HepG2 (cell line): ENCODE measurements around the gene LIN28B. TPM values are rescaled to one million over a fixed set of nuclear protein-coding genes. Genes with fewer than 3 reads are reported as not detected.

Source experiments
- ATAC-seq: fragments of 200-7000 bp; cut with Tn5 transposase; 3 replicates; pipeline ENCODE4 v1.9.1; 2020; ENCODE audit warnings: mild to moderate bottlenecking, moderate library complexity
- BruUV-seq: library from RNA; stranded (reverse); fragments of 400-500 nt; replicated peaks from 2 replicates; lab custom pipeline; 2021; lab: Mats Ljungman, UMichigan
- CTCF ChIA-PET: fragments of 300-600 bp; formaldehyde crosslinking; extraction: SDS; loops from one replicate; lab custom pipeline; 2021; ENCODE audit warnings: low total read pairs, inconsistent platforms, low intra/inter-chr PET ratio; lab: Yijun Ruan, JAX
- POLR2A ChIA-PET: fragments of 350-600 bp; sonication (Branson Sonifier 250); formaldehyde crosslinking; loops from one replicate; lab custom pipeline; 2020; ENCODE audit warnings: antibody characterized with exemption, inconsistent platforms; lab: Yijun Ruan, JAX
- DNase-seq: peaks from one replicate; pipeline ENCODE4 v3.0.0-alpha.2; 2015; ENCODE audit warnings: low spot score
- FAIRE-seq: peaks from 3 replicates; lab custom pipeline; 2011; peaks lifted over from hg19 to GRCh38; lab: Jason Lieb, UNC
- H2AFZ ChIP-seq: one replicate; pipeline ENCODE4 v1.6.1; 2011; ENCODE audit warnings: low read length, inconsistent platforms
- H3K27ac ChIP-seq: fragments of 300-600 bp; 3 replicates; pipeline ENCODE4 v1.8.0; 2011; ENCODE audit warnings: mixed run types, mild to moderate bottlenecking, mixed read lengths, low read length, inconsistent platforms; ENCODE audit not compliant: insufficient read depth; ENCODE audit errors: extremely low read length
- H3K27me3 ChIP-seq, 2 experiments: fragments of 200-600 bp in 1 of 2; 2 replicates in 1 of 2; 3 replicates in 1 of 2; pipeline versions ENCODE4 v1.6.0 to v1.8.0; 2011; ENCODE audit warnings: low read length in 2 of 2, mild to moderate bottlenecking in 2 of 2, moderate library complexity in 2 of 2, inconsistent platforms in 1 of 2; ENCODE audit not compliant: insufficient read depth in 2 of 2, control insufficient read depth in 1 of 2
- H3K36me3 ChIP-seq, 2 experiments: fragments of 200-600 bp in 1 of 2; replicated peaks in 1 of 2; 2 replicates in 1 of 2; 3 replicates in 1 of 2; pipeline versions ENCODE4 v1.5.1 to v1.8.0; 2011; ENCODE audit warnings: low read length in 2 of 2, inconsistent platforms in 1 of 2; ENCODE audit not compliant: insufficient read depth in 2 of 2, control insufficient read depth in 1 of 2
- H3K4me1 ChIP-seq: 2 replicates; pipeline ENCODE4 v1.5.1; 2012; ENCODE audit warnings: low read length, inconsistent platforms; ENCODE audit not compliant: insufficient read depth
- H3K4me2 ChIP-seq: 2 replicates; pipeline ENCODE4 v1.6.0; 2011; ENCODE audit warnings: low read depth, low read length, inconsistent platforms
- H3K4me3 ChIP-seq, 3 experiments: fragments of 200-600 bp in 1 of 3; sonication (generic), shearing (Covaris generic) in 1 of 3; replicated peaks in 1 of 3; 2 replicates each; pipeline ENCODE4 v1.5.1; 2011 to 2016; ENCODE audit warnings: low read length in 3 of 3, inconsistent platforms in 2 of 3, low read depth in 2 of 3, mild to moderate bottlenecking in 2 of 3, control low read depth in 1 of 3, mixed read lengths in 1 of 3; ENCODE audit not compliant: insufficient read depth in 1 of 3
- H3K79me2 ChIP-seq: one replicate; pipeline ENCODE4 v1.6.1; 2011; ENCODE audit warnings: low read length, inconsistent platforms; ENCODE audit not compliant: insufficient read depth
- H3K9ac ChIP-seq: 2 replicates; pipeline ENCODE4 v1.6.0; 2011; ENCODE audit warnings: mild to moderate bottlenecking, low read depth, low read length, inconsistent platforms; ENCODE audit not compliant: insufficient read depth
- H3K9me3 ChIP-seq: 2 replicates; pipeline ENCODE4 v1.5.1; 2012; ENCODE audit warnings: mild to moderate bottlenecking, low read length
- H4K20me1 ChIP-seq: 2 replicates; pipeline ENCODE4 v1.6.0; 2011; ENCODE audit warnings: inconsistent platforms, mild to moderate bottlenecking, low read length, moderate library complexity; ENCODE audit not compliant: insufficient read depth
- CEBPZ ChIP-seq: IDR thresholded peaks from 2 replicates; pipeline ENCODE4 v1.6.1; 2012; ENCODE audit warnings: low read length, improper control_type of control experiment
- FOXM1 ChIP-seq: sonication (generic); formaldehyde crosslinking; IDR thresholded peaks from 2 replicates; pipeline ENCODE4 v1.5.0; 2020; ENCODE audit warnings: missing genetic modification reagents
- NRL ChIP-seq: sonication (generic); formaldehyde crosslinking; IDR thresholded peaks from 2 replicates; pipeline ENCODE4 v1.5.0; 2020; ENCODE audit warnings: missing genetic modification reagents, mild to moderate bottlenecking, moderate library complexity, borderline replicate concordance
- USF2 ChIP-seq, 2 experiments: sonication (generic) in 1 of 2; formaldehyde crosslinking in 1 of 2; IDR thresholded peaks; 2 replicates each; pipeline versions ENCODE4 v1.5.1 to v1.6.1; 2011 to 2020; ENCODE audit warnings: borderline replicate concordance in 1 of 2, low read depth in 1 of 2, low read length in 1 of 2, mild to moderate bottlenecking in 1 of 2, missing genetic modification reagents in 1 of 2, moderate library complexity in 1 of 2
- ZNF275 ChIP-seq: sonication (generic); formaldehyde crosslinking; IDR thresholded peaks from 2 replicates; pipeline ENCODE4 v1.8.0; 2022; ENCODE audit warnings: missing genetic modification reagents, mild to moderate bottlenecking, inconsistent platforms, borderline replicate concordance
- ZNF333 ChIP-seq: sonication (generic); formaldehyde crosslinking; IDR thresholded peaks from 2 replicates; pipeline ENCODE4 v1.4.0; 2020; ENCODE audit warnings: mild to moderate bottlenecking, missing genetic modification reagents, borderline replicate concordance
- WGBS: methylation state at CpG from one replicate; pipeline ENCODE4 v1.1.6; 2017; ENCODE audit warnings: low lambda C conversion rate; 5-methylcytosine and 5-hydroxymethylcytosine counted together
- in situ Hi-C: cut with HindIII; loops from 2 replicates; pipeline ENCODE4 v1.10.0; 2017; ENCODE audit warnings: low pct_unique_long_range_greater_than_20kb; ENCODE audit not compliant: extremely low pct_ligation_motif_present
- intact Hi-C: fragments of 100-400 bp; cut with micrococcal nuclease; formaldehyde crosslinking; loops from one replicate; pipeline ENCODE4 v1.10.0; 2022; ENCODE audit not compliant: unreplicated experiment
- polyA plus RNA-seq, 8 experiments: library from polyadenylated mRNA; depleted of rRNA in 3 of 8; stranded (reverse) in 7 of 8; unstranded in 1 of 8; fragments of >200 nt; fragmentation: Illumina TruSeq in 4 of 8; extraction: Trizol in 4 of 8; gene quantifications; 2 replicates each; pipeline versions ENCODE4 v1.2.1 to v1.2.3, GENCODE V29; 2011 to 2016; ENCODE audit warnings: low read depth in 4 of 8, missing spikeins in 1 of 8, mixed read lengths in 1 of 8; ENCODE audit not compliant: insufficient read depth in 1 of 8
- total RNA-seq, 5 experiments: library from RNA; depleted of rRNA; stranded (reverse); fragments of >200 nt; fragmentation: Illumina TruSeq; extraction: Trizol; gene quantifications; 2 replicates each; pipeline ENCODE4 v1.2.3, GENCODE V29; 2016; ENCODE audit warnings: low read depth in 1 of 5

LIN28B gene
- total and polyA plus RNA-seq, 2 of the 13 experiments (the other 11 are each of a cell fraction or from before 2014, with no cell fraction given) = 14.5 to 56.8 TPM

- ATAC-seq (no peak), FAIRE-seq (no peak), DNase-seq (no peak)
- Histone ChIP-seq H2AFZ (no peak overlapping the region), H3K4me2 (no peak overlapping the region), H3K9me3 (no peaks in the 10 kb centered on the region), H3K79me2 (peaks cover 9% of the 10 kb centered on the region), H3K36me3 (no peaks in the 10 kb centered on the region), H4K20me1 (no peaks in the 10 kb centered on the region), H3K4me1 (peaks cover 75% of the 10 kb centered on the region), H3K27ac (no peak overlapping the region), H3K4me3 (no peak overlapping the region), H3K9ac (no peak overlapping the region), H3K27me3 (no peaks in the 10 kb centered on the region; a peak in 1 of 5 replicates)
- in situ Hi-C loops = no loop called here
- intact Hi-C loops = no loop called here
- TF ChIP-seq CEBPZ (no peak), FOXM1 (CRISPR knock-in tag) (no peak), ZNF275 (CRISPR knock-in tag) (no peak), USF2 (IDR thresholded peaks at IDR 0.05; ENCODE audit: low read depth, low read length) (no peak), USF2 (CRISPR knock-in tag; IDR thresholded peaks at IDR 0.05; ENCODE audit: borderline replicate concordance) (no peak), NRL (CRISPR knock-in tag) (no peak), ZNF333 (CRISPR knock-in tag) (no peak)
- BruUV-seq = no TSS peak
- POLR2A ChIA-PET = no interaction called here
- WGBS = 100% methylated on average over 1 of the region's 1 CpG
- CTCF ChIA-PET = no interaction called here
These were observed 113.0 kb downstream of the LIN28B start for GRCh38 chr6:105069821-105070445.
